GM12878 (cell line): ENCODE results near the gene GNAL. TPM values are rescaled to one million over a fixed set of nuclear protein-coding genes. Genes with fewer than 3 reads are reported as not detected.

Experiments
- ATAC-seq: fragments of 200-7000 bp; cut with Tn5 transposase; 3 replicates; pipeline ENCODE4 v1.9.1; 2020; ENCODE audit warnings: mild to moderate bottlenecking, moderate library complexity
- BruUV-seq: library from RNA; stranded (reverse); fragments of 400-500 nt; replicated peaks from 2 replicates; lab custom pipeline; 2021; lab: Mats Ljungman, UMichigan
- CTCF ChIA-PET: fragments of 300-600 bp; sonication (Branson Sonifier 250); formaldehyde crosslinking; extraction: SDS; loops from one replicate; lab custom pipeline; 2021; ENCODE audit warnings: inconsistent platforms; lab: Yijun Ruan, JAX
- POLR2A ChIA-PET: fragments of 350-600 bp; formaldehyde crosslinking; extraction: SDS; loops from one replicate; lab custom pipeline; 2021; ENCODE audit warnings: inconsistent platforms; lab: Charles Lee
- RAD21 ChIA-PET: fragments of 300-600 bp; sonication (Branson Sonifier 250); formaldehyde crosslinking; loops from one replicate; lab custom pipeline; 2023; ENCODE audit warnings: antibody characterized with exemption; ENCODE audit not compliant: unreplicated experiment; lab: Charles Lee
- SMC1A ChIA-PET: fragments of 300-600 bp; sonication (Branson Sonifier 250); formaldehyde crosslinking; loops from one replicate; lab custom pipeline; 2023; ENCODE audit not compliant: unreplicated experiment, uncharacterized antibody; lab: Charles Lee
- DNase-seq: peaks from one replicate; pipeline ENCODE4 v3.0.0-alpha.2; 2011; ENCODE audit warnings: low read depth, low spot score
- FAIRE-seq: peaks from 3 replicates; lab custom pipeline; 2011; peaks lifted over from hg19 to GRCh38; lab: Jason Lieb, UNC
- H2AFZ ChIP-seq: 2 replicates; pipeline ENCODE4 v1.6.0; 2011; ENCODE audit warnings: low read depth, low read length, control low read depth; ENCODE audit not compliant: control insufficient read depth
- H3K27ac ChIP-seq: 2 replicates; pipeline ENCODE4 v1.5.1; 2011; ENCODE audit warnings: control low read depth; ENCODE audit not compliant: control insufficient read depth, insufficient read depth
- H3K27me3 ChIP-seq, 2 experiments: replicated peaks in 1 of 2; 2 replicates each; pipeline versions ENCODE4 v1.6.0 to v1.6.1; 2011; ENCODE audit warnings: low read length in 1 of 2; ENCODE audit not compliant: control insufficient read depth in 2 of 2, insufficient read depth in 2 of 2
- H3K36me3 ChIP-seq, 2 experiments: 2 replicates each; pipeline ENCODE4 v1.5.1; 2011; ENCODE audit warnings: low read length in 1 of 2; ENCODE audit not compliant: control insufficient read depth in 2 of 2, insufficient read depth in 2 of 2
- H3K4me1 ChIP-seq: 2 replicates; pipeline ENCODE4 v1.6.1; 2011; ENCODE audit warnings: mild to moderate bottlenecking, low read length, moderate library complexity, mixed read lengths; ENCODE audit not compliant: control insufficient read depth, insufficient read depth
- H3K4me2 ChIP-seq: 2 replicates; pipeline ENCODE4 v1.6.0; 2011; ENCODE audit warnings: control low read depth; ENCODE audit not compliant: control insufficient read depth, insufficient read depth
- H3K4me3 ChIP-seq: fragments of 200-600 bp; sonication (generic); 2 replicates; pipeline ENCODE4 v1.5.1; 2016
- H3K79me2 ChIP-seq: 2 replicates; pipeline ENCODE4 v1.6.0; 2011; ENCODE audit warnings: low read length; ENCODE audit not compliant: control insufficient read depth, insufficient read depth
- H3K9ac ChIP-seq: 2 replicates; pipeline ENCODE4 v1.8.0; 2011; ENCODE audit warnings: low read length, control low read depth, mixed read lengths; ENCODE audit not compliant: control insufficient read depth, insufficient read depth
- H3K9me3 ChIP-seq: replicated peaks from 3 replicates; pipeline ENCODE4 v1.5.1; 2011; ENCODE audit warnings: mild to moderate bottlenecking, low read length; ENCODE audit not compliant: control insufficient read depth, insufficient read depth
- H4K20me1 ChIP-seq: 2 replicates; pipeline ENCODE4 v1.6.0; 2011; ENCODE audit not compliant: control insufficient read depth, insufficient read depth
- CHD1 ChIP-seq: IDR thresholded peaks from 2 replicates; pipeline ENCODE4 v1.6.1; 2012; ENCODE audit warnings: low read depth, low read length, improper control_type of control experiment
- ESRRA ChIP-seq: IDR thresholded peaks from 2 replicates; pipeline ENCODE4 v1.6.1; 2012; ENCODE audit warnings: mild to moderate bottlenecking, low read length, improper control_type of control experiment
- ETV6 ChIP-seq, 2 experiments: fragments of 450-650 bp in 1 of 2; IDR thresholded peaks in 1 of 2; conservative IDR thresholded peaks in 1 of 2; 2 replicates each; pipeline ENCODE4 v1.6.1; 2014; ENCODE audit warnings: antibody characterized with exemption in 1 of 2, borderline replicate concordance in 1 of 2, low read depth in 1 of 2, mild to moderate bottlenecking in 1 of 2, moderate library complexity in 1 of 2
- IRF4 ChIP-seq: IDR thresholded peaks from 2 replicates; pipeline ENCODE4 v1.6.1; 2011; ENCODE audit warnings: low read depth, low read length
- KDM1A ChIP-seq: fragments of 200-600 bp; sonication (generic); IDR thresholded peaks from 2 replicates; pipeline ENCODE4 v1.6.1; 2016; ENCODE audit warnings: borderline replicate concordance
- NRF1 ChIP-seq: conservative IDR thresholded peaks from 2 replicates; pipeline ENCODE4 v1.6.1; 2011; ENCODE audit warnings: mild to moderate bottlenecking, low read depth, low read length, improper control_type of control experiment
- RAD51 ChIP-seq: fragments of 450-650 bp; IDR thresholded peaks from 2 replicates; pipeline ENCODE4 v1.6.1; 2016; ENCODE audit warnings: moderate library complexity, mild to moderate bottlenecking, inconsistent platforms
- RCOR1 ChIP-seq: conservative IDR thresholded peaks from 2 replicates; pipeline ENCODE4 v1.6.1; 2012; ENCODE audit warnings: low read depth, low read length, improper control_type of control experiment
- SREBF2 ChIP-seq: IDR thresholded peaks from 2 replicates; pipeline ENCODE4 v1.6.1; 2012; ENCODE audit warnings: mild to moderate bottlenecking, low read length
- ZNF217 ChIP-seq: fragments of 450-650 bp; IDR thresholded peaks from 2 replicates; pipeline ENCODE4 v1.6.1; 2017; ENCODE audit warnings: antibody characterized with exemption, mild to moderate bottlenecking
- in situ Hi-C: fragments of 300-500 bp; cut with MboI; formaldehyde crosslinking; loops from 9 replicates; pipeline ENCODE4 v1.14.3; 2018; ENCODE audit warnings: mixed read lengths
- intact Hi-C: fragments of 100-400 bp; cut with micrococcal nuclease; formaldehyde crosslinking; loops from one replicate; pipeline ENCODE4 v1.14.2; 2022; ENCODE audit not compliant: unreplicated experiment
- polyA plus RNA-seq, 11 experiments: library from polyadenylated mRNA; depleted of rRNA in 4 of 11; unstranded in 6 of 11; stranded (reverse) in 5 of 11; fragments of >200 nt; fragmentation: Nextera tagmentation in 4 of 11; fragmentation: Illumina TruSeq in 1 of 11; extraction: Ambion mirVana in 4 of 11; extraction: Trizol in 1 of 11; gene quantifications; 1 replicate in 1 of 11; 2 replicates in 10 of 11; pipeline versions ENCODE4 v1.2.1 to v1.2.3, GENCODE V29; 2011 to 2016; ENCODE audit warnings: inconsistent platforms in 2 of 11, missing spikeins in 2 of 11, low read depth in 1 of 11
- total RNA-seq, 4 experiments: library from RNA; depleted of rRNA in 3 of 4; stranded (reverse); fragments of >200 nt in 3 of 4; fragmentation: Illumina TruSeq in 1 of 4; extraction: Trizol in 1 of 4; gene quantifications; 2 replicates each; pipeline versions ENCODE4 v1.2.1 to v1.2.3, GENCODE V29; 2013 to 2021
- TF ChIP-seq, protein P1 (sequence below): IDR thresholded peaks from 2 replicates; pipeline ENCODE4 v1.6.1; 2012; ENCODE audit warnings: low read length, inconsistent platforms
- TF ChIP-seq, protein P2 (sequence below), 3 experiments: IDR thresholded peaks in 2 of 3; conservative IDR thresholded peaks in 1 of 3; 2 replicates each; pipeline ENCODE4 v1.5.1; 2011; ENCODE audit warnings: low read depth in 3 of 3, low read length in 3 of 3, mild to moderate bottlenecking in 3 of 3, control low read depth in 2 of 3, moderate library complexity in 2 of 3, inconsistent platforms in 1 of 3, mixed read lengths in 1 of 3; ENCODE audit not compliant: control insufficient read depth in 2 of 3, insufficient read depth in 1 of 3; ENCODE audit errors: extremely low read depth in 1 of 3

GNAL gene
- total and polyA plus RNA-seq, 10 of the 15 experiments (the other 5 are each of a cell fraction or from before 2014, with no cell fraction given): 0.02 to 0.39 (median 0.05) TPM; not detected in 5

DNA sequence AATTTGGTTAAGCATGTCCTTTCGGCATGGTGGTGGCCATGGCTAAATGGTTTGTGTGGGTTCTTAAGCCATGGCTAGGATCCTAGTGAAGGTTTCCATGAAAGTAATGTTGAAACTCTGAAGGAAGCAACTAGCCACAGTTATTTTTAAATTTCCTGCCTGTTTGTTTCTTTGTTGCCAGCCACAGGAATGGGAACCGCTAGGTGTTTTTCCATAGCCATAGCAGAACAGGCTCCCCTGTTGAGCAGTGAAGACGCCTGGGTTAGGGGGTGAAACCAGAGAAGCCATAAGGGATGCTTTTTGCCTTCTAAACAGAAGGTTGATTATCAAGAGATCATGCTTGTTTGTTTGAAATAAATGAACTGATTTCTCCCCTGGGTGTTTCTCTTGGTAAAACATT is 102.1 kb downstream of the GNAL start (continued):
- TF ChIP-seq KDM1A: no peak
- TF ChIP-seq, all 136 proteins: peak for 0

DNA sequence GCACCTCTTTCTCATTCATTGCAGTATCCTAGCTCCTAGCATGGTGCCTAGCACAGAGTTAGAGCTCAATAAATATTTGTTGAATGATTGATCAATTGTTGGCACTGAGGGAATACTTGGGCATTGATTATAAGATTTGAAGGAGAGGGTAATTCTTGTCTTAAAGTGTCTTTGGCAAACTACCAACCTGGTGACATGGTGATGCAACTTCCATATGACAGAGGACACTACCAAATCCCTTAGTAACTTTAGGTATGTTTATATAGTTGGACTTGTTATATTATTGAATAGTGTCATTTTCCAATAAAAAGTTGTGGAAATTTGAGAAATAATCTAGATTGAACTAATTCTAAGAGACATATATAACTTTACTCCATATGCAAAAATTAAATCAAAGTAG is 103.6 kb downstream of the GNAL start:
- H3K4me3 ChIP-seq: no peak overlapping the region
- H3K79me2 ChIP-seq: no peaks in the 10 kb centered on the region
- H4K20me1 ChIP-seq: no peaks in the 10 kb centered on the region
- H3K9ac ChIP-seq: no peak overlapping the region
- SMC1A ChIA-PET: no interaction called here
- no peaks in the 10 kb centered on the region for H3K4me1 ChIP-seq
- intact Hi-C loops: no loop called here
- H3K9me3 ChIP-seq: no peaks in the 10 kb centered on the region
- FAIRE-seq (no peak), DNase-seq (no peak), ATAC-seq (no peak)
- RAD21 ChIA-PET: no interaction called here
- no peaks in the 10 kb centered on the region for H3K36me3 ChIP-seq
- H3K27ac ChIP-seq: no peak overlapping the region
- CTCF ChIA-PET: no interaction called here
- no peak for TF ChIP-seq RCOR1
- TF ChIP-seq IRF4: no peak
- no peak for TF ChIP-seq ETV6 (conservative IDR thresholded peaks at IDR 0.05 in 1 of 2, IDR thresholded peaks at IDR 0.05 in 1 of 2; ENCODE audit: borderline replicate concordance in 1 of 2, low read depth in 1 of 2)
- TF ChIP-seq, protein P1, sequence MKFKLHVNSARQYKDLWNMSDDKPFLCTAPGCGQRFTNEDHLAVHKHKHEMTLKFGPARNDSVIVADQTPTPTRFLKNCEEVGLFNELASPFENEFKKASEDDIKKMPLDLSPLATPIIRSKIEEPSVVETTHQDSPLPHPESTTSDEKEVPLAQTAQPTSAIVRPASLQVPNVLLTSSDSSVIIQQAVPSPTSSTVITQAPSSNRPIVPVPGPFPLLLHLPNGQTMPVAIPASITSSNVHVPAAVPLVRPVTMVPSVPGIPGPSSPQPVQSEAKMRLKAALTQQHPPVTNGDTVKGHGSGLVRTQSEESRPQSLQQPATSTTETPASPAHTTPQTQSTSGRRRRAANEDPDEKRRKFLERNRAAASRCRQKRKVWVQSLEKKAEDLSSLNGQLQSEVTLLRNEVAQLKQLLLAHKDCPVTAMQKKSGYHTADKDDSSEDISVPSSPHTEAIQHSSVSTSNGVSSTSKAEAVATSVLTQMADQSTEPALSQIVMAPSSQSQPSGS: no peak
- TF ChIP-seq ESRRA: no peak
- TF ChIP-seq NRF1: no peak
- TF ChIP-seq, protein P2, sequence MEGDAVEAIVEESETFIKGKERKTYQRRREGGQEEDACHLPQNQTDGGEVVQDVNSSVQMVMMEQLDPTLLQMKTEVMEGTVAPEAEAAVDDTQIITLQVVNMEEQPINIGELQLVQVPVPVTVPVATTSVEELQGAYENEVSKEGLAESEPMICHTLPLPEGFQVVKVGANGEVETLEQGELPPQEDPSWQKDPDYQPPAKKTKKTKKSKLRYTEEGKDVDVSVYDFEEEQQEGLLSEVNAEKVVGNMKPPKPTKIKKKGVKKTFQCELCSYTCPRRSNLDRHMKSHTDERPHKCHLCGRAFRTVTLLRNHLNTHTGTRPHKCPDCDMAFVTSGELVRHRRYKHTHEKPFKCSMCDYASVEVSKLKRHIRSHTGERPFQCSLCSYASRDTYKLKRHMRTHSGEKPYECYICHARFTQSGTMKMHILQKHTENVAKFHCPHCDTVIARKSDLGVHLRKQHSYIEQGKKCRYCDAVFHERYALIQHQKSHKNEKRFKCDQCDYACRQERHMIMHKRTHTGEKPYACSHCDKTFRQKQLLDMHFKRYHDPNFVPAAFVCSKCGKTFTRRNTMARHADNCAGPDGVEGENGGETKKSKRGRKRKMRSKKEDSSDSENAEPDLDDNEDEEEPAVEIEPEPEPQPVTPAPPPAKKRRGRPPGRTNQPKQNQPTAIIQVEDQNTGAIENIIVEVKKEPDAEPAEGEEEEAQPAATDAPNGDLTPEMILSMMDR (IDR thresholded peaks at IDR 0.05 in 2 of 3, conservative IDR thresholded peaks at IDR 0.05 in 1 of 3; ENCODE audit: control insufficient read depth in 2 of 3, extremely low read depth in 1 of 3, insufficient read depth in 1 of 3, low read depth in 3 of 3, low read length in 3 of 3): no peak
- no peak for TF ChIP-seq SREBF2
- no peak for TF ChIP-seq RAD51
- TF ChIP-seq ZNF217: no peak
- TF ChIP-seq CHD1: no peak
- H3K4me2 ChIP-seq: no peak overlapping the region
- POLR2A ChIA-PET: no interaction called here
- in situ Hi-C loops: no loop called here
- H2AFZ ChIP-seq: no peak overlapping the region
- no TSS peak for BruUV-seq
- no peaks in the 10 kb centered on the region for H3K27me3 ChIP-seq
